Mammary epithelial cell (primary cell): Measurements from ENCODE around the gene MAP2K3.

Experiments used
- CTCF ChIP-seq, 2 donors: IDR thresholded peaks in 1 of 2; conservative IDR thresholded peaks in 1 of 2; 2 replicates each; pipeline ENCODE4 v1.5.1; 2011 to 2012; ENCODE audit warnings: inconsistent platforms in 2 of 2, low read length in 2 of 2, mild to moderate bottlenecking in 2 of 2, control low read depth in 1 of 2, low read depth in 1 of 2; ENCODE audit not compliant: insufficient read depth in 1 of 2; ENCODE audit errors: extremely low read depth in 1 of 2
- EZH2 ChIP-seq: IDR thresholded peaks from 2 replicates; pipeline ENCODE4 v1.6.1; 2012; ENCODE audit warnings: low read length, inconsistent platforms, borderline replicate concordance

GRCh38 chr17:21302711-21303425, 18.4 kb downstream of the MAP2K3 start:
- TF ChIP-seq CTCF (conservative IDR thresholded peaks at IDR 0.05 in 1 of 2, IDR thresholded peaks at IDR 0.05 in 1 of 2; ENCODE audit: extremely low read depth in 1 of 2, insufficient read depth in 1 of 2, low read depth in 1 of 2, low read length in 2 of 2) (no peak), EZH2 (no peak)
